ENCODE results near the gene SS18L1.
"Not testable (repeated sequence)": the region's sequence is repeated elsewhere in the genome, so short reads cannot be mapped to it uniquely, and the experiment has no call there.

SS18L1 gene

GRCh38 chr20:62147528-62147927, 4.0 kb downstream of the SS18L1 start:
- DNase-seq (ENCODE audit: low spot score in 2 of 2), result no peak
- Histone ChIP-seq H3K9me3 (no peaks in the 10 kb centered on the region; the same call in 1 of the 2 replicates), H3K27me3 (ENCODE audit: low read depth) (no peaks in the 10 kb centered on the region), H3K4me3 (no peak overlapping the region), H3K4me1 (peaks cover 7% of the 10 kb centered on the region), H3K36me3 (replicated peaks) (no peaks in the 10 kb centered on the region; the same call in 1 of the 2 replicates)
- in situ Hi-C loops (cut with MboI; ENCODE audit: low sequenced_read_pairs), result loop anchor here (5.0 kb wide), 1 partner anchor 135 kb away; no protein-coding TSS in a partner anchor

GRCh38 chr20:62148383-62148782, 4.8 kb downstream of the SS18L1 start:
- DNase-seq (ENCODE audit: low spot score in 2 of 2); H3K9me3 ChIP-seq; H3K4me3 ChIP-seq; H3K27me3 ChIP-seq (ENCODE audit: low read depth); H3K36me3 ChIP-seq (replicated peaks); H3K4me1 ChIP-seq: not testable (repeated sequence)
- in situ Hi-C loops (cut with MboI; ENCODE audit: low sequenced_read_pairs), result loop anchor here (5.0 kb wide), 1 partner anchor 136 kb away; no protein-coding TSS in a partner anchor

GRCh38 chr20:62148908-62149314, 5.3 kb downstream of the SS18L1 start:
- Histone ChIP-seq H3K4me1 (peaks cover 7% of the 10 kb centered on the region), H3K4me3 (no peak overlapping the region), H3K36me3 (replicated peaks) (peaks cover 4% of the 10 kb centered on the region; the same call in 1 of the 2 replicates), H3K9me3 (peaks cover 2% of the 10 kb centered on the region; the same call in 1 of the 2 replicates), H3K27me3 (ENCODE audit: low read depth) (no peaks in the 10 kb centered on the region)
- in situ Hi-C loops (cut with MboI; ENCODE audit: low sequenced_read_pairs), result loop anchor here (5.0 kb wide), 1 partner anchor 137 kb away; no protein-coding TSS in a partner anchor
- DNase-seq (ENCODE audit: low spot score in 2 of 2), result no peak

GRCh38 chr20:62149532-62150309, 6.2 kb downstream of the SS18L1 start:
- H3K9me3 ChIP-seq, result peaks cover 2% of the 10 kb centered on the region; the same call in 1 of the 2 replicates
- H3K4me3 ChIP-seq, result no peak overlapping the region
- peaks cover 8% of the 10 kb centered on the region; the same call in 1 of the 2 replicates for H3K36me3 ChIP-seq (replicated peaks)
- H3K4me1 ChIP-seq, result peaks cover 5% of the 10 kb centered on the region
- in situ Hi-C loops (cut with MboI; ENCODE audit: low sequenced_read_pairs), result loop anchor here (5.0 kb wide), 1 partner anchor 137 kb away; no protein-coding TSS in a partner anchor
- no peaks in the 10 kb centered on the region for H3K27me3 ChIP-seq (ENCODE audit: low read depth)
- DNase-seq (ENCODE audit: low spot score in 2 of 2), result no peak

- Histone ChIP-seq H3K4me1 (no peaks in the 10 kb centered on the region), H3K9me3 (peaks cover 2% of the 10 kb centered on the region; the same call in 1 of the 2 replicates), H3K27me3 (ENCODE audit: low read depth) (no peaks in the 10 kb centered on the region), H3K4me3 (no peak overlapping the region), H3K36me3 (replicated peaks) (peaks cover 8% of the 10 kb centered on the region; the same call in 1 of the 2 replicates)
- DNase-seq (ENCODE audit: low spot score in 2 of 2), result no peak
- in situ Hi-C loops (cut with MboI; ENCODE audit: low sequenced_read_pairs), result no loop called here
Observed at GRCh38 chr20:62150310-62150575, 6.7 kb downstream of the SS18L1 start.

- H3K36me3 ChIP-seq (replicated peaks), result 0 out of 2 replicates have a peak, but pooled peaks cover 8% of the 10 kb centered on the region
- H3K27me3 ChIP-seq (ENCODE audit: low read depth), result no peaks in the 10 kb centered on the region
- no peaks in the 10 kb centered on the region for H3K4me1 ChIP-seq
- DNase-seq (ENCODE audit: low spot score in 2 of 2), result no peak
- in situ Hi-C loops (cut with MboI; ENCODE audit: low sequenced_read_pairs), result no loop called here
- no peak overlapping the region for H3K4me3 ChIP-seq
- H3K9me3 ChIP-seq, result peaks cover 2% of the 10 kb centered on the region; the same call in 1 of the 2 replicates
Observed at GRCh38 chr20:62151225-62151624, 7.7 kb downstream of the SS18L1 start.

GRCh38 chr20:62151835-62152364, 8.3 kb downstream of the SS18L1 start:
- Histone ChIP-seq H3K4me1 (no peaks in the 10 kb centered on the region), H3K9me3 (peaks cover 2% of the 10 kb centered on the region; the same call in 1 of the 2 replicates), H3K4me3 (no peak overlapping the region), H3K27me3 (ENCODE audit: low read depth) (no peaks in the 10 kb centered on the region), H3K36me3 (replicated peaks) (0 out of 2 replicates have a peak, but pooled peaks cover 8% of the 10 kb centered on the region)
- in situ Hi-C loops (cut with MboI; ENCODE audit: low sequenced_read_pairs), result no loop called here
- no peak for DNase-seq (ENCODE audit: low spot score in 2 of 2)

GRCh38 chr20:62155428-62156253, 12.1 kb downstream of the SS18L1 start:
- Histone ChIP-seq H3K4me1 (no peaks in the 10 kb centered on the region), H3K4me3 (no peak overlapping the region), H3K36me3 (replicated peaks) (0 out of 2 replicates have a peak, but pooled peaks cover 8% of the 10 kb centered on the region), H3K27me3 (ENCODE audit: low read depth) (no peaks in the 10 kb centered on the region), H3K9me3 (peaks cover 2% of the 10 kb centered on the region; the same call in 1 of the 2 replicates)
- DNase-seq (ENCODE audit: low spot score in 2 of 2), result no peak
- in situ Hi-C loops (cut with MboI; ENCODE audit: low sequenced_read_pairs), result no loop called here

GRCh38 chr20:62156254-62156556, 12.6 kb downstream of the SS18L1 start:
- in situ Hi-C loops (cut with MboI; ENCODE audit: low sequenced_read_pairs), result no loop called here
- Histone ChIP-seq H3K9me3 (peaks cover 2% of the 10 kb centered on the region; the same call in 1 of the 2 replicates), H3K4me3 (no peak overlapping the region), H3K4me1 (no peaks in the 10 kb centered on the region), H3K27me3 (ENCODE audit: low read depth) (no peaks in the 10 kb centered on the region), H3K36me3 (replicated peaks) (peaks cover 10% of the 10 kb centered on the region; the same call in 1 of the 2 replicates)
- no peak for DNase-seq (ENCODE audit: low spot score in 2 of 2)

GRCh38 chr20:62156592-62157386, 13.2 kb downstream of the SS18L1 start:
- peaks cover 2% of the 10 kb centered on the region; the same call in 1 of the 2 replicates for H3K9me3 ChIP-seq
- H3K36me3 ChIP-seq (replicated peaks), result peaks cover 14% of the 10 kb centered on the region; the same call in 1 of the 2 replicates
- no peak overlapping the region for H3K4me3 ChIP-seq
- peak; percentile 45 to 85 for DNase-seq (ENCODE audit: low spot score in 2 of 2)
- in situ Hi-C loops (cut with MboI; ENCODE audit: low sequenced_read_pairs), result no loop called here
- no peaks in the 10 kb centered on the region for H3K27me3 ChIP-seq (ENCODE audit: low read depth)
- no peaks in the 10 kb centered on the region for H3K4me1 ChIP-seq

GRCh38 chr20:62157387-62158087, 14.0 kb downstream of the SS18L1 start:
- H3K36me3 ChIP-seq (replicated peaks), result peaks cover 15% of the 10 kb centered on the region; the same call in 1 of the 2 replicates
- no peak overlapping the region for H3K4me3 ChIP-seq
- in situ Hi-C loops (cut with MboI; ENCODE audit: low sequenced_read_pairs), result no loop called here
- peaks cover 2% of the 10 kb centered on the region; the same call in 1 of the 2 replicates for H3K9me3 ChIP-seq
- no peaks in the 10 kb centered on the region for H3K4me1 ChIP-seq
- H3K27me3 ChIP-seq (ENCODE audit: low read depth), result no peaks in the 10 kb centered on the region
- DNase-seq (ENCODE audit: low spot score in 2 of 2), result no peak

- Histone ChIP-seq H3K4me1 (no peaks in the 10 kb centered on the region), H3K4me3 (no peak overlapping the region), H3K36me3 (replicated peaks) (peaks cover 16% of the 10 kb centered on the region; the same call in 1 of the 2 replicates), H3K27me3 (ENCODE audit: low read depth) (no peaks in the 10 kb centered on the region), H3K9me3 (peaks cover 2% of the 10 kb centered on the region; the same call in 1 of the 2 replicates)
- in situ Hi-C loops (cut with MboI; ENCODE audit: low sequenced_read_pairs), result no loop called here
- no peak for DNase-seq (ENCODE audit: low spot score in 2 of 2)
Observed at GRCh38 chr20:62158088-62158400, 14.5 kb downstream of the SS18L1 start.
